IMR-90 (cell line): Measurements from ENCODE around the gene M6PR. TPM values are rescaled to one million over a fixed set of nuclear protein-coding genes. Genes with fewer than 3 reads are reported as not detected.
"Not testable (repeated sequence)": the region's sequence is repeated elsewhere in the genome, so short reads cannot be mapped to it uniquely, and the experiment has no call there.

ENCODE experiments used
- ATAC-seq: fragments of 200-7000 bp; cut with Tn5 transposase; 2 replicates; pipeline ENCODE4 v1.9.1; 2020; ENCODE audit warnings: low read depth, mild to moderate bottlenecking, moderate library complexity
- BruUV-seq: library from RNA; stranded (reverse); fragments of 400-500 nt; replicated peaks from 2 replicates; lab custom pipeline; 2021; lab: Mats Ljungman, UMichigan
- CTCF ChIA-PET: fragments of 300-600 bp; formaldehyde crosslinking; extraction: SDS; loops from one replicate; lab custom pipeline; 2021; ENCODE audit warnings: antibody characterized with exemption; lab: Yijun Ruan, JAX
- POLR2A ChIA-PET: fragments of 300-600 bp; sonication (Branson Sonifier 250); formaldehyde crosslinking; loops from one replicate; lab custom pipeline; 2022; ENCODE audit warnings: antibody characterized with exemption; ENCODE audit not compliant: unreplicated experiment; lab: Charles Lee
- DNase-seq: peaks from one replicate; pipeline ENCODE4 v3.0.0; 2013
- H2AFZ ChIP-seq: replicated peaks from 2 replicates; pipeline ENCODE3; 2013; ENCODE audit warnings: low read length, mild to moderate bottlenecking; ENCODE audit not compliant: poor library complexity
- H2AK5ac ChIP-seq: 2 replicates; pipeline ENCODE4 v1.6.1; 2013; ENCODE audit warnings: low read depth, low read length, inconsistent platforms
- H2AK9ac ChIP-seq: replicated peaks from 2 replicates; pipeline ENCODE3; 2013; ENCODE audit warnings: mild to moderate bottlenecking, low read depth, low read length, moderate library complexity; ENCODE audit not compliant: poor library complexity
- H2BK120ac ChIP-seq: 2 replicates; pipeline ENCODE4 v1.6.1; 2013; ENCODE audit warnings: low read depth, low read length, inconsistent platforms
- H2BK15ac ChIP-seq: 3 replicates; pipeline ENCODE4 v1.6.1; 2013; ENCODE audit warnings: low read depth, low read length, inconsistent platforms
- H2BK20ac ChIP-seq: 2 replicates; pipeline ENCODE4 v1.6.1; 2013; ENCODE audit warnings: low read depth, mild to moderate bottlenecking, inconsistent platforms, low read length, moderate library complexity
- H2BK5ac ChIP-seq: 2 replicates; pipeline ENCODE4 v1.6.1; 2013; ENCODE audit warnings: mild to moderate bottlenecking, low read depth, low read length, inconsistent platforms; ENCODE audit not compliant: poor library complexity, severe bottlenecking
- H3K14ac ChIP-seq: replicated peaks from 2 replicates; pipeline ENCODE4 v1.6.1; 2013; ENCODE audit warnings: low read depth, low read length, inconsistent platforms
- H3K18ac ChIP-seq: 2 replicates; pipeline ENCODE4 v1.6.1; 2013; ENCODE audit warnings: low read depth, low read length, control low read depth
- H3K23ac ChIP-seq: 2 replicates; pipeline ENCODE4 v1.6.1; 2013; ENCODE audit warnings: low read depth, low read length, inconsistent platforms
- H3K27ac ChIP-seq: 2 replicates; pipeline ENCODE4 v1.5.1; 2013; ENCODE audit warnings: mild to moderate bottlenecking, control low read depth, low read length; ENCODE audit not compliant: insufficient read depth
- H3K27me3 ChIP-seq: 2 replicates; pipeline ENCODE4 v1.6.1; 2013; ENCODE audit warnings: low read length; ENCODE audit not compliant: control insufficient read depth, insufficient read depth
- H3K36me3 ChIP-seq: 2 replicates; pipeline ENCODE4 v1.6.1; 2013; ENCODE audit warnings: low read length, mixed read lengths; ENCODE audit not compliant: control insufficient read depth, insufficient read depth
- H3K4ac ChIP-seq: 2 replicates; pipeline ENCODE4 v1.6.1; 2013; ENCODE audit warnings: low read depth, low read length, inconsistent platforms
- H3K4me1 ChIP-seq: 2 replicates; pipeline ENCODE4 v1.6.1; 2013; ENCODE audit warnings: low read length, mixed read lengths; ENCODE audit not compliant: control insufficient read depth, insufficient read depth
- H3K4me2 ChIP-seq: 2 replicates; pipeline ENCODE4 v1.6.1; 2013; ENCODE audit warnings: low read depth, mild to moderate bottlenecking, control low read depth, low read length, moderate library complexity
- H3K4me3 ChIP-seq: 2 replicates; pipeline ENCODE4 v1.5.1; 2013; ENCODE audit warnings: low read depth, mild to moderate bottlenecking, control low read depth, low read length, moderate library complexity; ENCODE audit not compliant: insufficient read depth
- H3K56ac ChIP-seq: 2 replicates; pipeline ENCODE4 v1.6.1; 2013; ENCODE audit warnings: low read length, inconsistent platforms; ENCODE audit not compliant: insufficient read depth; ENCODE audit errors: extremely low read depth
- H3K79me1 ChIP-seq, 2 experiments: 2 replicates each; pipeline ENCODE4 v1.6.1; 2013; ENCODE audit warnings: low read length in 2 of 2, inconsistent platforms in 1 of 2, low read depth in 1 of 2
- H3K9ac ChIP-seq: 2 replicates; pipeline ENCODE4 v1.6.1; 2013; ENCODE audit warnings: low read depth, low read length, control low read depth
- H3K9me1 ChIP-seq: 2 replicates; pipeline ENCODE4 v1.6.1; 2013; ENCODE audit warnings: low read length, inconsistent platforms; ENCODE audit not compliant: insufficient read depth
- H3K9me3 ChIP-seq: 2 replicates; pipeline ENCODE4 v1.6.1; 2013; ENCODE audit warnings: low read length; ENCODE audit not compliant: control insufficient read depth, insufficient read depth
- H4K20me1 ChIP-seq: 2 replicates; pipeline ENCODE4 v1.6.1; 2013; ENCODE audit warnings: low read length, inconsistent platforms; ENCODE audit not compliant: insufficient read depth
- H4K5ac ChIP-seq: 2 replicates; pipeline ENCODE4 v1.6.1; 2013; ENCODE audit warnings: mild to moderate bottlenecking, low read depth, low read length, control low read depth
- H4K8ac ChIP-seq, 2 experiments: 2 replicates each; pipeline ENCODE4 v1.6.1; 2013; ENCODE audit warnings: low read depth in 2 of 2, low read length in 2 of 2, control low read depth in 1 of 2, inconsistent platforms in 1 of 2
- H4K91ac ChIP-seq: 2 replicates; pipeline ENCODE4 v1.6.1; 2013; ENCODE audit warnings: low read depth, low read length, inconsistent platforms; ENCODE audit not compliant: insufficient read depth
- WGBS, 2 experiments: methylation state at CpG; one replicate each; pipeline versions ENCODE4 v1.1.5 to v1.1.7; 2013; ENCODE audit warnings: missing lambda C conversion rate in 2 of 2; ENCODE audit not compliant: insufficient read length in 1 of 2; ENCODE audit errors: extremely low coverage in 2 of 2; 5-methylcytosine and 5-hydroxymethylcytosine counted together
- dilution Hi-C: fragments of 300-500 bp; cut with HindIII; formaldehyde crosslinking; loops from one replicate; pipeline ENCODE4 v1.14.3; 2018; ENCODE audit warnings: low sequenced_read_pairs; ENCODE audit not compliant: unreplicated experiment
- in situ Hi-C: fragments of 300-500 bp; cut with MboI; formaldehyde crosslinking; loops from 3 replicates; pipeline ENCODE4 v1.14.3; 2019; ENCODE audit warnings: low sequenced_read_pairs, inconsistent platforms, mixed read lengths
- intact Hi-C: fragments of 100-400 bp; cut with micrococcal nuclease; formaldehyde crosslinking; loops from 2 replicates; pipeline ENCODE4 v1.10.0; 2022
- polyA plus RNA-seq, 3 experiments: library from polyadenylated mRNA; depleted of rRNA; stranded (reverse); fragments of >200 nt; gene quantifications; 2 replicates each; pipeline ENCODE4 v1.2.3, GENCODE V29; 2012; ENCODE audit warnings: low replicate concordance in 1 of 3
- total RNA-seq: library from RNA; depleted of rRNA; stranded (reverse); fragments of >200 nt; gene quantifications from 2 replicates; pipeline ENCODE4 v1.2.3, GENCODE V29; 2012

M6PR gene
- total and polyA plus RNA-seq, 2 of the 4 experiments (the other 2 are of a cell fraction) = 86.6 to 140 TPM

- peaks cover 7 to 30% of the 10 kb centered on the region in 2 experiments for H3K79me1 ChIP-seq
- H3K23ac ChIP-seq, H3K18ac ChIP-seq, intact Hi-C loops, H3K9me3 ChIP-seq, H4K5ac ChIP-seq, H3K56ac ChIP-seq, POLR2A ChIA-PET, H2AK9ac ChIP-seq, H4K20me1 ChIP-seq, H2AK5ac ChIP-seq, H2BK20ac ChIP-seq, H4K8ac ChIP-seq, H3K4me3 ChIP-seq, in situ Hi-C loops, H3K27me3 ChIP-seq, ATAC-seq, H4K91ac ChIP-seq, H2BK5ac ChIP-seq, H3K4me2 ChIP-seq, DNase-seq, H2BK15ac ChIP-seq, BruUV-seq, H2AFZ ChIP-seq, H2BK120ac ChIP-seq, H3K14ac ChIP-seq, dilution Hi-C loops, H3K4ac ChIP-seq, H3K4me1 ChIP-seq, H3K9ac ChIP-seq, H3K27ac ChIP-seq: not testable (repeated sequence)
- WGBS, 2 experiments = no CpG with 5 or more reads among the region's 4 CpGs
- CTCF ChIA-PET = interaction anchor here (0.6 kb wide), 1 partner anchor 119 kb away, joined by 3 read pairs; no protein-coding TSS in a partner anchor
- H3K9me1 ChIP-seq = peaks cover 12% of the 10 kb centered on the region
- peaks cover 11% of the 10 kb centered on the region for H3K36me3 ChIP-seq
Measured at GRCh38 chr12:8919643-8920042, 29.8 kb downstream of the M6PR start.
